Activated B cell treated with CpG ODN at 0.5 μM for 24 hours (primary cell): ENCODE results near the gene KIAA1328. TPM values are rescaled to one million over a fixed set of nuclear protein-coding genes. Genes with fewer than 3 reads are reported as not detected.

Experiments used
- ATAC-seq: fragments of 200-7000 bp; cut with Tn5 transposase; one replicate; pipeline ENCODE4 v1.10.0; 2021; ENCODE audit warnings: low read depth, mild to moderate bottlenecking, moderate library complexity
- CTCF ChIA-PET: fragments of 350-600 bp; sonication (Branson Sonifier 250); formaldehyde crosslinking; loops from one replicate; lab custom pipeline; 2021; ENCODE audit warnings: antibody characterized with exemption; lab: Charles Lee
- POLR2A ChIA-PET: fragments of 350-600 bp; sonication (Branson Sonifier 250); formaldehyde crosslinking; loops from one replicate; lab custom pipeline; 2021; ENCODE audit warnings: antibody characterized with exemption; lab: Charles Lee
- DNase-seq: peaks from one replicate; pipeline ENCODE4 v3.0.0; 2022
- H3K27ac Mint-ChIP-seq: one replicate; pipeline ENCODE4 v1.8.0; 2020; ENCODE audit warnings: mixed read lengths
- H3K27me3 Mint-ChIP-seq: one replicate; pipeline ENCODE4 v1.8.0; 2021; ENCODE audit warnings: mixed read lengths
- H3K36me3 Mint-ChIP-seq: one replicate; pipeline ENCODE4 v1.8.0; 2021; ENCODE audit warnings: low read depth, mixed read lengths
- H3K4me1 Mint-ChIP-seq: one replicate; pipeline ENCODE4 v1.8.0; 2021; ENCODE audit warnings: mixed read lengths
- H3K4me3 Mint-ChIP-seq: one replicate; pipeline ENCODE4 v1.8.0; 2020; ENCODE audit warnings: mild to moderate bottlenecking, mixed read lengths
- H3K9me3 Mint-ChIP-seq: one replicate; pipeline ENCODE4 v1.8.0; 2020; ENCODE audit warnings: mixed read lengths
- intact Hi-C: fragments of 100-400 bp; cut with micrococcal nuclease; formaldehyde crosslinking; loops from one replicate; pipeline ENCODE4 v1.15.1; 2024
- total RNA-seq: library from RNA; stranded (reverse); gene quantifications from 2 replicates; pipeline ENCODE4 v1.2.3, GENCODE V29; 2022
- TF ChIP-seq, protein P1 (sequence below): fragments of 200-600 bp; IDR thresholded peaks from one replicate; pipeline ENCODE4 v1.8.0; 2022; ENCODE audit warnings: antibody characterized with exemption, mild to moderate bottlenecking

The KIAA1328 gene
- total RNA-seq, 1 donor from 2014 or later: 12.9 TPM

DNA sequence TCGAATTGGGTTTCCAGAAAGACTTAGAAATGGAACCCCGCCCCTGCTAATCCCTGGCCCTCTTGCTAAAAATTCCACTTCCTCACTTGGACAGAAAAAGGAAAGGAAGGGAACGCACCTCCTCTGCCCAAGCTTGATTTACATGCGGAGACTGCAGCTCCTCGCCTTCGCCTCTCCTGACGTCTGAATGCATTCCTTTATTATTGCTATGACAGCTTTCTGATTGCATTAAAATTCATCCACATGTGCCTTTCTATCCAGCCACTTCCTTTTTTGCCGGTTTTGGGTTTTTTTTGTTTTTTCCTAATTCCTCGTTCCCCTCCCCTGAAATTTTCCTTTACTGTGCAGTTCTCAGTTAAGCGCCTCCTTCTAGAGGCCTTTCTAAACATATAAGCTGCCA is 448.9 kb downstream of the KIAA1328 start:
- H3K27ac Mint-ChIP-seq: no peak overlapping the region
- peaks cover 26% of the 10 kb centered on the region for H3K27me3 Mint-ChIP-seq
- TF ChIP-seq, protein P1, sequence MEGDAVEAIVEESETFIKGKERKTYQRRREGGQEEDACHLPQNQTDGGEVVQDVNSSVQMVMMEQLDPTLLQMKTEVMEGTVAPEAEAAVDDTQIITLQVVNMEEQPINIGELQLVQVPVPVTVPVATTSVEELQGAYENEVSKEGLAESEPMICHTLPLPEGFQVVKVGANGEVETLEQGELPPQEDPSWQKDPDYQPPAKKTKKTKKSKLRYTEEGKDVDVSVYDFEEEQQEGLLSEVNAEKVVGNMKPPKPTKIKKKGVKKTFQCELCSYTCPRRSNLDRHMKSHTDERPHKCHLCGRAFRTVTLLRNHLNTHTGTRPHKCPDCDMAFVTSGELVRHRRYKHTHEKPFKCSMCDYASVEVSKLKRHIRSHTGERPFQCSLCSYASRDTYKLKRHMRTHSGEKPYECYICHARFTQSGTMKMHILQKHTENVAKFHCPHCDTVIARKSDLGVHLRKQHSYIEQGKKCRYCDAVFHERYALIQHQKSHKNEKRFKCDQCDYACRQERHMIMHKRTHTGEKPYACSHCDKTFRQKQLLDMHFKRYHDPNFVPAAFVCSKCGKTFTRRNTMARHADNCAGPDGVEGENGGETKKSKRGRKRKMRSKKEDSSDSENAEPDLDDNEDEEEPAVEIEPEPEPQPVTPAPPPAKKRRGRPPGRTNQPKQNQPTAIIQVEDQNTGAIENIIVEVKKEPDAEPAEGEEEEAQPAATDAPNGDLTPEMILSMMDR: no peak
- no peak overlapping the region for H3K4me3 Mint-ChIP-seq
- H3K9me3 Mint-ChIP-seq: peaks cover 5% of the 10 kb centered on the region
- H3K4me1 Mint-ChIP-seq: no peaks in the 10 kb centered on the region
- ChIA-PET POLR2A (no interaction called here), CTCF (no interaction called here)
- intact Hi-C loops: no loop called here
- H3K36me3 Mint-ChIP-seq: no peaks in the 10 kb centered on the region
- ATAC-seq: no peak
- DNase-seq: no peak

Other genes starting within 250 kb of the KIAA1328 start
- 42.1 and 45.1 TPM in 2 replicates for gene TPGS2, start 125 bp upstream of the KIAA1328 start, total RNA-seq